ENCODE results near the gene PSMA7.

The PSMA7 gene

DNA sequence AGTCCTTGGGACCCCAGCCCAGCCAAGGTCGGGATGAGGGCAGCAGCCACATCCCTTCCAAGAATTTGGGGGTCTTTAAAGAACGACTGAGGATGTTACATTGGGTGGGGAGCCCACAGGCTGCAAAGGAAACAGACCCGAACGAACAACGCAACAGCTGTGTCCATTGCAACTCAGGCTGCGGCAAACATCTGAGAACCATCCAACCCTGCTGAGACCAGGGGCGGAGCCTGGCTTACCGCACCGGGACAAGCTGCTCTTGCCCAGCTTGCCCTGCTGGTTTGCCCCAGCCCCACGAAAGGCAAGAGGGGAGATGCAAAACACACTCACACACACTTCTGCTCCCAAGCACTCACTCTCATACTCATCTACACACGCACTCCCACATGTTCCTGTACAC lies 56.0 kb downstream of the PSMA7 start:
- no peak overlapping the region for H3K27ac ChIP-seq
- TF ChIP-seq, protein P1, sequence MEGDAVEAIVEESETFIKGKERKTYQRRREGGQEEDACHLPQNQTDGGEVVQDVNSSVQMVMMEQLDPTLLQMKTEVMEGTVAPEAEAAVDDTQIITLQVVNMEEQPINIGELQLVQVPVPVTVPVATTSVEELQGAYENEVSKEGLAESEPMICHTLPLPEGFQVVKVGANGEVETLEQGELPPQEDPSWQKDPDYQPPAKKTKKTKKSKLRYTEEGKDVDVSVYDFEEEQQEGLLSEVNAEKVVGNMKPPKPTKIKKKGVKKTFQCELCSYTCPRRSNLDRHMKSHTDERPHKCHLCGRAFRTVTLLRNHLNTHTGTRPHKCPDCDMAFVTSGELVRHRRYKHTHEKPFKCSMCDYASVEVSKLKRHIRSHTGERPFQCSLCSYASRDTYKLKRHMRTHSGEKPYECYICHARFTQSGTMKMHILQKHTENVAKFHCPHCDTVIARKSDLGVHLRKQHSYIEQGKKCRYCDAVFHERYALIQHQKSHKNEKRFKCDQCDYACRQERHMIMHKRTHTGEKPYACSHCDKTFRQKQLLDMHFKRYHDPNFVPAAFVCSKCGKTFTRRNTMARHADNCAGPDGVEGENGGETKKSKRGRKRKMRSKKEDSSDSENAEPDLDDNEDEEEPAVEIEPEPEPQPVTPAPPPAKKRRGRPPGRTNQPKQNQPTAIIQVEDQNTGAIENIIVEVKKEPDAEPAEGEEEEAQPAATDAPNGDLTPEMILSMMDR (conservative IDR thresholded peaks at IDR 0.05) = no peak
- no peak for TF ChIP-seq ZFX (IDR thresholded peaks at IDR 0.05)
